ENCODE data around the gene CHRNA5. TPM values are rescaled to one million over a fixed set of nuclear protein-coding genes. Genes with fewer than 3 reads are reported as not detected.

Gene CHRNA5
- total and polyA plus RNA-seq, 2 experiments from 2014 or later = 1.1 to 3.1 TPM

DNA sequence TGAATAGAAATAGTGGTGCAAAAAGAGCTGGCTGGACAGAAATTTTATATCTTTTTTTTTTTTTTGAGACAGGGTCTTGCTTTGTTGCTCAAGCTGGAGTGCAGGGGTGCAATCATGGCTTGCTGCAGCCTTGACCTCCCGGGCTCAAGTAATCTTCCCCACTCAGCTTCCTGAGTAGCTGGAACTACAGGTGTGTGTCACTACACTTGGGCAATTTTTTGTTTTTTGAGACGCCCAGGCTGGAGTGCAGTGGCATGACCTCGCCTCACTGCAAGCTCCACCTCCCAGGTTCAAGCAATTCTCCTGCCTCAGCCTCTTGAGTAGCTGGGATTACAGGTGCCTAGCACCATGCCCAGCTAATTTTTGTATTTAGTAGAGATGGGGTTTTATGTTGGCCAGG lies 33.0 kb downstream of the CHRNA5 start:
- Histone ChIP-seq H3K79me2 (no peaks in the 10 kb centered on the region), H3K4me1 (ENCODE audit: insufficient read depth) (no peaks in the 10 kb centered on the region), H3K27me3 (no peaks in the 10 kb centered on the region), H3K9me2 (replicated peaks; ENCODE audit: insufficient read depth) (no peaks in the 10 kb centered on the region), H3K4me2 (no peak overlapping the region), H3K4me3 (no peak overlapping the region), H3K36me3 (replicated peaks; ENCODE audit: insufficient read depth, low read depth) (no peaks in the 10 kb centered on the region), H4K20me1 (ENCODE audit: insufficient read depth, poor library complexity, severe bottlenecking) (no peaks in the 10 kb centered on the region), H3K9me3 (ENCODE audit: low read depth) (no peaks in the 10 kb centered on the region), H3K27ac (no peak overlapping the region), H2AFZ (no peak overlapping the region)
- no peak for TF ChIP-seq EZH2 (IDR thresholded peaks at IDR 0.05; ENCODE audit: borderline replicate concordance)
- TF ChIP-seq, protein P1, sequence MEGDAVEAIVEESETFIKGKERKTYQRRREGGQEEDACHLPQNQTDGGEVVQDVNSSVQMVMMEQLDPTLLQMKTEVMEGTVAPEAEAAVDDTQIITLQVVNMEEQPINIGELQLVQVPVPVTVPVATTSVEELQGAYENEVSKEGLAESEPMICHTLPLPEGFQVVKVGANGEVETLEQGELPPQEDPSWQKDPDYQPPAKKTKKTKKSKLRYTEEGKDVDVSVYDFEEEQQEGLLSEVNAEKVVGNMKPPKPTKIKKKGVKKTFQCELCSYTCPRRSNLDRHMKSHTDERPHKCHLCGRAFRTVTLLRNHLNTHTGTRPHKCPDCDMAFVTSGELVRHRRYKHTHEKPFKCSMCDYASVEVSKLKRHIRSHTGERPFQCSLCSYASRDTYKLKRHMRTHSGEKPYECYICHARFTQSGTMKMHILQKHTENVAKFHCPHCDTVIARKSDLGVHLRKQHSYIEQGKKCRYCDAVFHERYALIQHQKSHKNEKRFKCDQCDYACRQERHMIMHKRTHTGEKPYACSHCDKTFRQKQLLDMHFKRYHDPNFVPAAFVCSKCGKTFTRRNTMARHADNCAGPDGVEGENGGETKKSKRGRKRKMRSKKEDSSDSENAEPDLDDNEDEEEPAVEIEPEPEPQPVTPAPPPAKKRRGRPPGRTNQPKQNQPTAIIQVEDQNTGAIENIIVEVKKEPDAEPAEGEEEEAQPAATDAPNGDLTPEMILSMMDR (IDR thresholded peaks at IDR 0.05; ENCODE audit: poor library complexity) = no peak
- no peak for TF ChIP-seq EZH2phosphoT487 (IDR thresholded peaks at IDR 0.05; ENCODE audit: low read depth, severe bottlenecking, unreplicated experiment)
- WGBS (ENCODE audit: low lambda C conversion rate, missing lambda C conversion rate) = 92% methylated on average over 3 of the region's 3 CpGs
- no peak for DNase-seq (ENCODE audit: low spot score)

DNA sequence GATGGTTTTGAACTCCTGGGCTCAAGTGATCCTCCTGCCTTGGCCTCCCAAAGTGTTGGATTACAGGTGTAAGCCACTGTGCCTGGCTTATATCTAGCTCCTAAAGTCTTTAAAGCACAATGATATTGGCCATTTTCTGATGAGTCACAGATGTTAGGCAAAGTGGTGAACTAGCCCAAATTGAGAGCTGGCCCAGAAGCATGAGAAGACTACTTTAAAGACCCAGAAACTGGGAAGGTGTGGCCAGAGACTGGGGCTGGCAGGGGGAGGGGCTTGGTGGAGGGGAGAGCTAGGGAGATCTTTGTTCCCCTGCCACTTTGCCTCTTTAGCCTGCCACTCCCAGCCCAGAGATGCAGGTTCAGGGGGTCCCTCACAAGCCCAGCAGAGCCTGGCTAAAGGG lies 33.9 kb downstream of the CHRNA5 start:
- no peak for DNase-seq (ENCODE audit: low spot score)
- Histone ChIP-seq H3K4me2 (no peak overlapping the region), H2AFZ (no peak overlapping the region), H3K4me1 (ENCODE audit: insufficient read depth) (no peaks in the 10 kb centered on the region), H3K27ac (no peak overlapping the region), H3K9me2 (replicated peaks; ENCODE audit: insufficient read depth) (no peaks in the 10 kb centered on the region), H3K36me3 (replicated peaks; ENCODE audit: insufficient read depth, low read depth) (no peaks in the 10 kb centered on the region), H3K27me3 (no peaks in the 10 kb centered on the region), H4K20me1 (ENCODE audit: insufficient read depth, poor library complexity, severe bottlenecking) (no peaks in the 10 kb centered on the region), H3K4me3 (no peak overlapping the region), H3K9me3 (ENCODE audit: low read depth) (no peaks in the 10 kb centered on the region), H3K79me2 (no peaks in the 10 kb centered on the region)
- TF ChIP-seq, protein P1 (IDR thresholded peaks at IDR 0.05; ENCODE audit: poor library complexity) = no peak
- no peak for TF ChIP-seq EZH2 (IDR thresholded peaks at IDR 0.05; ENCODE audit: borderline replicate concordance)
- no peak for TF ChIP-seq EZH2phosphoT487 (IDR thresholded peaks at IDR 0.05; ENCODE audit: low read depth, severe bottlenecking, unreplicated experiment)

DNA sequence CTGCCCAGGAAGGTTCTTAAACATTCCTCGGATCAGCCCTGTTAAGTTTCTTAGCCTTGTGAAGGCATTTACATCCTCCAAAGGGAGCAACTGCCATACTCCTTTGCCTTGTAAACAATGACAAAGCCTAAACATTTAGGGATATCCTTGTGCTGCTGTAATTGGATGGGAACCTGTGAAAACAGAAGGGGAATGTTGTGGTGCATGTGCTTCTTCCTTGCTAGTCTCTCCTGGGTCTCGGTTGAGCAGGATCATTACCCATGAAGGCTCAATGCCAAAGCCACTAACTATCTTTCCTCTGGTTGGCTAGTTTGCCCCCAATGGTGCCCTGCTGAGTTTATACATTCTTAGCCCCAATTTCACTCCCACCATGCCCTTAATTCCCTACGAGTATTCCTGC lies 38.1 kb downstream of the CHRNA5 start:
- Histone ChIP-seq H2AFZ (no peak overlapping the region), H3K27me3 (no peaks in the 10 kb centered on the region), H3K4me1 (ENCODE audit: insufficient read depth) (no peaks in the 10 kb centered on the region), H3K9me3 (ENCODE audit: low read depth) (no peaks in the 10 kb centered on the region), H3K4me2 (no peak overlapping the region), H3K36me3 (replicated peaks; ENCODE audit: insufficient read depth, low read depth) (no peaks in the 10 kb centered on the region), H4K20me1 (ENCODE audit: insufficient read depth, poor library complexity, severe bottlenecking) (no peaks in the 10 kb centered on the region), H3K27ac (no peak overlapping the region), H3K79me2 (no peaks in the 10 kb centered on the region), H3K4me3 (no peak overlapping the region), H3K9me2 (replicated peaks; ENCODE audit: insufficient read depth) (no peaks in the 10 kb centered on the region)
- WGBS (ENCODE audit: low lambda C conversion rate, missing lambda C conversion rate) = 71% methylated on average over 3 of the region's 3 CpGs
- no peak for TF ChIP-seq EZH2 (IDR thresholded peaks at IDR 0.05; ENCODE audit: borderline replicate concordance)
- no peak for DNase-seq (ENCODE audit: low spot score)

DNA sequence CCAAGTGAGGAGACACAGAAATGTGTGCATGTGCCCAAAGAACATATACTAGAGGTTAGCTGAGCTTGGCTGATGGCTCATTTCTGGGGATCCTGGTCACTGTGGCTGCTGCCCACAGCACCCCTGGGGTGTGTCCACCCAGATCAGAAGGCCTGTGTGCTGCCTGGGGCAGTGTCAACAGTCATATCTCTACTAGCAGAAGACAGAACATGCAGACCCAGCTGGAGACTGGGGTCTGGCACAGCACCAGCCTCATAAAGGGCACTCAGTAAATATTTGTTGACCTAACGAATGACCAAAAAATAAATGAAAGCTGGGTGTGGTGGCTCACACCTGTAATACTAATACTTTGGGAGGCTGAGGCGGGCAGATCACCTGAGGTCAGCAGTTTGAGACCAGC lies 39.1 kb downstream of the CHRNA5 start:
- H2AFZ ChIP-seq = no peak overlapping the region
- H3K4me3 ChIP-seq = no peak overlapping the region
- H3K79me2 ChIP-seq = no peaks in the 10 kb centered on the region
- H3K9me2 ChIP-seq (replicated peaks; ENCODE audit: insufficient read depth) = no peaks in the 10 kb centered on the region
- 82% methylated on average over 2 of the region's 2 CpGs for WGBS (ENCODE audit: low lambda C conversion rate, missing lambda C conversion rate)
- H3K4me1 ChIP-seq (ENCODE audit: insufficient read depth) = no peaks in the 10 kb centered on the region
- TF ChIP-seq, protein P1 (IDR thresholded peaks at IDR 0.05; ENCODE audit: poor library complexity) = no peak
- TF ChIP-seq EZH2phosphoT487 (IDR thresholded peaks at IDR 0.05; ENCODE audit: low read depth, severe bottlenecking, unreplicated experiment) (no peak), EZH2 (IDR thresholded peaks at IDR 0.05; ENCODE audit: borderline replicate concordance) (no peak)
- no peaks in the 10 kb centered on the region for H4K20me1 ChIP-seq (ENCODE audit: insufficient read depth, poor library complexity, severe bottlenecking)
- H3K27me3 ChIP-seq = no peaks in the 10 kb centered on the region
- H3K27ac ChIP-seq = no peak overlapping the region
- DNase-seq (ENCODE audit: low spot score) = no peak
- no peaks in the 10 kb centered on the region for H3K9me3 ChIP-seq (ENCODE audit: low read depth)
- H3K36me3 ChIP-seq (replicated peaks; ENCODE audit: insufficient read depth, low read depth) = no peaks in the 10 kb centered on the region
- H3K4me2 ChIP-seq = no peak overlapping the region

All from hepatocyte (in vitro differentiated cells).